Neural progenitor cell (in vitro differentiated cells): ENCODE measurements around the gene GREM2. TPM values are rescaled to one million over a fixed set of nuclear protein-coding genes. Genes with fewer than 3 reads are reported as not detected.

Source experiments
- DNase-seq: peaks from one replicate; pipeline ENCODE4 v3.0.0-alpha.2; 2016; ENCODE audit warnings: low spot score
- H2AFZ ChIP-seq: fragments of 200-600 bp; sonication (generic); replicated peaks from 2 replicates; pipeline ENCODE4 v1.6.1; 2016; ENCODE audit warnings: antibody characterized with exemption
- H3F3A ChIP-seq: fragments of 200-600 bp; sonication (generic); 2 replicates; pipeline ENCODE4 v1.6.1; 2016; ENCODE audit warnings: antibody characterized with exemption, low read depth
- H3K27ac ChIP-seq: fragments of 200-600 bp; sonication (generic); 2 replicates; pipeline ENCODE4 v1.5.1; 2016; ENCODE audit warnings: mild to moderate bottlenecking
- H3K27me3 ChIP-seq: fragments of 200-600 bp; sonication (generic); 2 replicates; pipeline ENCODE4 v1.6.1; 2016; ENCODE audit warnings: mild to moderate bottlenecking, moderate library complexity
- H3K36me3 ChIP-seq: fragments of 200-600 bp; sonication (generic); 2 replicates; pipeline ENCODE4 v1.5.1; 2016
- H3K4me1 ChIP-seq: fragments of 200-600 bp; sonication (generic); 2 replicates; pipeline ENCODE4 v1.6.1; 2016; ENCODE audit warnings: mixed run types
- H3K4me2 ChIP-seq: fragments of 200-600 bp; sonication (generic); 2 replicates; pipeline ENCODE4 v1.6.1; 2016
- H3K4me3 ChIP-seq: fragments of 200-600 bp; sonication (generic); 2 replicates; pipeline ENCODE4 v1.5.1; 2016
- H3K79me2 ChIP-seq: fragments of 200-600 bp; sonication (generic); 2 replicates; pipeline ENCODE4 v1.6.1; 2016; ENCODE audit warnings: low read depth
- H3K9ac ChIP-seq: fragments of 200-600 bp; sonication (generic); 2 replicates; pipeline ENCODE4 v1.6.1; 2016
- H3K9me3 ChIP-seq: fragments of 200-600 bp; sonication (generic); 2 replicates; pipeline ENCODE4 v1.5.1; 2016; ENCODE audit warnings: low read depth
- H4K20me1 ChIP-seq: fragments of 200-600 bp; sonication (generic); 2 replicates; pipeline ENCODE4 v1.6.1; 2016; ENCODE audit warnings: low read depth
- H3K27ac Mint-ChIP-seq: 3 replicates; pipeline ENCODE4 v1.8.0; 2021; ENCODE audit warnings: mixed read lengths
- H3K27me3 Mint-ChIP-seq: 2 replicates; pipeline ENCODE4 v1.8.0; 2022; ENCODE audit warnings: low read depth, mild to moderate bottlenecking, inconsistent platforms, moderate library complexity, mixed read lengths; ENCODE audit not compliant: insufficient read depth
- H3K36me3 Mint-ChIP-seq: 3 replicates; pipeline ENCODE4 v1.8.0; 2021; ENCODE audit warnings: mixed read lengths
- H3K4me1 Mint-ChIP-seq: 3 replicates; pipeline ENCODE4 v1.8.0; 2021; ENCODE audit warnings: mixed read lengths
- H3K4me3 Mint-ChIP-seq: 3 replicates; pipeline ENCODE4 v1.8.0; 2021; ENCODE audit warnings: mild to moderate bottlenecking, moderate library complexity, mixed read lengths
- H3K9me3 Mint-ChIP-seq: 3 replicates; pipeline ENCODE4 v1.8.0; 2020; ENCODE audit warnings: mixed read lengths
- CTCF ChIP-seq: fragments of 200-600 bp; sonication (generic); IDR thresholded peaks from 2 replicates; pipeline ENCODE4 v1.5.1; 2017; ENCODE audit warnings: antibody characterized with exemption, mild to moderate bottlenecking
- EZH2 ChIP-seq: fragments of 200-600 bp; sonication (generic); IDR thresholded peaks from 2 replicates; pipeline ENCODE4 v1.6.1; 2017; ENCODE audit warnings: antibody characterized with exemption, mild to moderate bottlenecking, moderate library complexity
- EZH2phosphoT487 ChIP-seq: fragments of 200-600 bp; sonication (generic); IDR thresholded peaks from 2 replicates; pipeline ENCODE4 v1.6.1; 2017; ENCODE audit warnings: antibody characterized with exemption
- total RNA-seq: library from RNA; depleted of rRNA; stranded (reverse); fragments of >200 nt; gene quantifications from 2 replicates; pipeline ENCODE4 v1.2.3, GENCODE V29; 2015; ENCODE audit warnings: low replicate concordance

GREM2 gene
- total RNA-seq, 1 donor from 2014 or later, result not detected

- no peaks in the 10 kb centered on the region for H3K79me2 ChIP-seq
- H3F3A ChIP-seq, result no peaks in the 10 kb centered on the region
- no peak overlapping the region for H3K4me2 ChIP-seq
- H3K4me3 Mint-ChIP-seq, result no peak overlapping the region
- H3K27ac Mint-ChIP-seq, result no peak overlapping the region
- peaks cover 2% of the 10 kb centered on the region for H3K27me3 Mint-ChIP-seq
- no peaks in the 10 kb centered on the region for H3K36me3 ChIP-seq
- H3K4me1 ChIP-seq, result no peaks in the 10 kb centered on the region
- H2AFZ ChIP-seq, result no peak overlapping the region
- no peaks in the 10 kb centered on the region for H3K4me1 Mint-ChIP-seq
- H3K9me3 ChIP-seq, result no peaks in the 10 kb centered on the region
- H3K9ac ChIP-seq, result no peak overlapping the region
- no peaks in the 10 kb centered on the region for H3K9me3 Mint-ChIP-seq
- H3K27ac ChIP-seq, result no peak overlapping the region
- DNase-seq, result no peak
- no peaks in the 10 kb centered on the region for H4K20me1 ChIP-seq
- TF ChIP-seq EZH2phosphoT487 (no peak), CTCF (no peak), EZH2 (no peak)
- no peaks in the 10 kb centered on the region for H3K27me3 ChIP-seq
- no peak overlapping the region for H3K4me3 ChIP-seq
- no peaks in the 10 kb centered on the region for H3K36me3 Mint-ChIP-seq
Measured at GRCh38 chr1:240500647-240501046, 111.3 kb downstream of the GREM2 start.

GRCh38 chr1:240499012-240499411, 112.9 kb downstream of the GREM2 start:
- no peaks in the 10 kb centered on the region for H3K9me3 Mint-ChIP-seq
- Histone ChIP-seq H3K79me2 (no peaks in the 10 kb centered on the region), H3K4me3 (no peak overlapping the region), H3K36me3 (no peaks in the 10 kb centered on the region), H3K4me2 (no peak overlapping the region), H3K27me3 (peaks cover under 1% of the 10 kb centered on the region), H3K4me1 (no peaks in the 10 kb centered on the region), H4K20me1 (no peaks in the 10 kb centered on the region), H3K27ac (no peak overlapping the region), H3K9me3 (no peaks in the 10 kb centered on the region), H3K9ac (no peak overlapping the region), H2AFZ (no peak overlapping the region), H3F3A (no peaks in the 10 kb centered on the region)
- no peak overlapping the region for H3K4me3 Mint-ChIP-seq
- H3K27me3 Mint-ChIP-seq, result peaks cover 2% of the 10 kb centered on the region
- DNase-seq, result no peak
- H3K36me3 Mint-ChIP-seq, result no peaks in the 10 kb centered on the region
- TF ChIP-seq EZH2 (no peak), CTCF (no peak), EZH2phosphoT487 (no peak)
- H3K4me1 Mint-ChIP-seq, result no peaks in the 10 kb centered on the region
- H3K27ac Mint-ChIP-seq, result no peak overlapping the region

- H3K9me3 Mint-ChIP-seq, result no peaks in the 10 kb centered on the region
- no peaks in the 10 kb centered on the region for H3K36me3 ChIP-seq
- no peak overlapping the region for H3K9ac ChIP-seq
- H3K27ac ChIP-seq, result no peak overlapping the region
- H3K36me3 Mint-ChIP-seq, result no peaks in the 10 kb centered on the region
- H4K20me1 ChIP-seq, result no peaks in the 10 kb centered on the region
- no peaks in the 10 kb centered on the region for H3F3A ChIP-seq
- no peak overlapping the region for H3K4me2 ChIP-seq
- H3K4me1 Mint-ChIP-seq, result no peaks in the 10 kb centered on the region
- H3K9me3 ChIP-seq, result no peaks in the 10 kb centered on the region
- no peak overlapping the region for H3K4me3 Mint-ChIP-seq
- no peak overlapping the region for H3K4me3 ChIP-seq
- no peaks in the 10 kb centered on the region for H3K4me1 ChIP-seq
- H2AFZ ChIP-seq, result no peak overlapping the region
- peaks cover 2% of the 10 kb centered on the region for H3K27me3 Mint-ChIP-seq
- no peaks in the 10 kb centered on the region for H3K79me2 ChIP-seq
- TF ChIP-seq EZH2 (no peak), CTCF (no peak), EZH2phosphoT487 (no peak)
- H3K27ac Mint-ChIP-seq, result no peak overlapping the region
- DNase-seq, result no peak
- H3K27me3 ChIP-seq, result peaks cover 7% of the 10 kb centered on the region
Measured at GRCh38 chr1:240498335-240498734, 113.6 kb downstream of the GREM2 start.
